OCI-M2 (cell line): ENCODE results near the gene NAP1L4.

Experiments
- DNase-seq: peaks from one replicate; lab custom pipeline; 2025; ENCODE audit not compliant: unreplicated experiment; lab: John Stamatoyannopoulos, UW

Gene NAP1L4

DNA sequence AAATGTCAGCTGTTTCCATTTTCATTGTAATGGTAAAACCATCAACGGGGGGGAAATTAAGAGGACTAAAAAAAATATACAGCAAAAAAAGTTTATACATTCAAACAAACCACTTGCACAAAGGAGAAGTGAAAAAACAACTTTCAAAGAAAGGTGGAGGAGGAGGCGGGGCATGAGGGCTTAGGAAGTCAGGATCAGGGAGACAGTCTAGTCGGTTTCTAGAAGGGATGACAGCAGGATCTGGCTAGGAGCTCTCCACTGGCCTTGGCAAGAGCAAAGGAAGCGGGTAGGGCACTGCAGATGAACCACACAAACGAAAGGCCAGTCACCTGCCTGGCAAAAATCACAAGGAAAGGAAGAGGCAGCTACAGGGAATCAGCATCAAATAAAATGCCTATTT is 31.0 kb downstream of the NAP1L4 start:
- no peak for DNase-seq

DNA sequence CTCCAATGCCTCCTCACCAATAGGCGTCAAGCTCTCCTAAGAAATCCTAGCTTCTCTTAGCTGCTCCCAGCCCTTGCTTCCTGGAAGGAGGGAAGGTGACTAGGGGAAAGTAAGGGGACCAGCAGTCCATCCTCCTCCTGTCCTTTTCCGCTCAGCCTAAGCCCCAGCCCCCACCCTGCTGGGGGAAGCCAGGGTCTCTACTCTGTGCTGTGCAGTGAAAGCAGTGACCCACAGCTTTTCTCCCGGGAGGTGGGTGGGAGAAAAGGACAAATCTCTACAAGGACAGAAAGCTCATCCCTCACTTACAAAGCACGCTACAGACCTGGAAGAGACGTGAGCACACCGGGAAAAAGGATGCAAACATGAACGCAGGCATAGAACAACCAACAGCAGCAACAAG is 32.0 kb downstream of the NAP1L4 start:
- DNase-seq, result no peak

DNA sequence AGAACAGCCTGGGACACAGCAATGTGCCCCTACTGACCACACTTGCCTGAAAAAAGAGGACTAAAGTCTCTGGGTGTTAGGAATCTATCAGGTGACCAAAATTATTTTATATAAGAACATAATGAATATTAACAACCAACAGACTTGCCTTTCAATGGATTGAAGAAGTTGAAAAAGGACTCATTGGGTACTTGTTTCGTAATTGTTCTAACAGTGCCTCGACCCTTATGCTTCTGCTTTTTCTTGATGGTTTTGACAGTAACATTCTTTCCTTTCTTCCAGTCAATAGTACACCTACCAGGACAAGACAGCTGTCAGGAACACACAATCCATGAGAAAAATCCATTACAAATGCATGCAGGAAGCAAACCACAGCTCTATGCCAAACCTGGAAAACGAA is 33.9 kb downstream of the NAP1L4 start:
- no peak for DNase-seq

DNA sequence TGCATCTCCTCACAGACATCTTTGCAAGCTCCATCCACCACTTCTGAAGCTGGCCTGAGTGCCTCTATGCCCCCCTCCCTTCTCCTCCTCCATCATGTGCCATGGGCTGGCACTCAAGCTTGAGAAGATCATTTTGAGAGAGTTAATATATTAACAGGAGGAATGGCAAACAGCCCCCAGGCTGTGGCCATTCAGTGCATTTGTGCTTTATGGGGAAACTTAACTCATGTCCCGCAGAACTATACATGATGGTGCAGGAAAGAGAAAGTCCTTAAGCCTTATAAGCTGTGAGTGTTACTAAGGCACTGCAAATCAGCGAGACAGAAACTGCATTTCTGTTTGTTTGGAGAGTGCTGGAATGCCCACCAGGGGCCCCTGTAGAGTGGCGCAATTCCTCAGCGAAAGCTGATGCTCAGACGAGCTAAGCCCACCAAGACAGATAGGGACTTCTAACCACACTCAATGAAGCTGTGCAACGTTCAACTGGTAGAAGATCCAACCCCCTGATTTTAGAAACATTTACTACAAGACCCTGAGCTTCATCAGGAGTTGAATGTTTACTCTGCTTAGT is 36.1 kb downstream of the NAP1L4 start:
- DNase-seq, result no peak

DNA sequence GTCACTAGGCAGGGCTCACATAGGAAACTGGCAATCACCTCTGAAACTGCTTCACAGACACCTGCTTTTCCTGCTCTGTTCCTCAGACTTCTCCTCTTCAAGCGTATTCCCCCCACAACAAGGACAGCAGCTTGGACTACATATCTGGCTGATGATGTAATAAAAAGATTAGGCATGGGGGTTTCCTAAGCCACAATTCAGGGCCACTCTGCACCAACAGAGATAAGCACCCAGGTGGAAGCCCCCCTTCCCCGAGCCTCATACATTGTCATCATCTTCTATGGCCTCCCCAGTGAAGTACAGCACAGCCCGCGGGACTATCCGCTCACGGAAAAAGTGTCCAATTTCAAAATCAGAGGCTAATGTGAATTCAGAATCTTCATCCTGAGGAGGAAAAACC is 37.9 kb downstream of the NAP1L4 start:
- DNase-seq, result no peak

DNA sequence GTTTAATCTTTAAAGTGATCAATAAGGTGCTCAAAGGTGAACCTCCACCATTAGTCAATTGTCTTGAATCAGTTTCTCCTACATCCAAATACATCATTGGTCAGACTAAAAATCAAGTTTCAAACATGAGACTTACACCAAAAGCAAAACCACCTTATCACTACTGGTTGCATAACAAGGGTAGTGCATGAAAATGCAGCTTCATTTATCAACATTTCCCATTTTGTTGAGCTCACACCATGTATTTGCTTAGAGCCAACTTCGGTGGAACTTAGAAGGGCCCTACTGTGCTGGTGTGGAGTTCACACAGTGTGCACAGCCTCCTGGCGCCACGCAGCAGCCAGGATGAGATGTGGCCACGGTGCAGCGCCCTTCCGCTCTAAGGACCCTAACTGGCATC is 39.8 kb downstream of the NAP1L4 start:
- no peak for DNase-seq

DNA sequence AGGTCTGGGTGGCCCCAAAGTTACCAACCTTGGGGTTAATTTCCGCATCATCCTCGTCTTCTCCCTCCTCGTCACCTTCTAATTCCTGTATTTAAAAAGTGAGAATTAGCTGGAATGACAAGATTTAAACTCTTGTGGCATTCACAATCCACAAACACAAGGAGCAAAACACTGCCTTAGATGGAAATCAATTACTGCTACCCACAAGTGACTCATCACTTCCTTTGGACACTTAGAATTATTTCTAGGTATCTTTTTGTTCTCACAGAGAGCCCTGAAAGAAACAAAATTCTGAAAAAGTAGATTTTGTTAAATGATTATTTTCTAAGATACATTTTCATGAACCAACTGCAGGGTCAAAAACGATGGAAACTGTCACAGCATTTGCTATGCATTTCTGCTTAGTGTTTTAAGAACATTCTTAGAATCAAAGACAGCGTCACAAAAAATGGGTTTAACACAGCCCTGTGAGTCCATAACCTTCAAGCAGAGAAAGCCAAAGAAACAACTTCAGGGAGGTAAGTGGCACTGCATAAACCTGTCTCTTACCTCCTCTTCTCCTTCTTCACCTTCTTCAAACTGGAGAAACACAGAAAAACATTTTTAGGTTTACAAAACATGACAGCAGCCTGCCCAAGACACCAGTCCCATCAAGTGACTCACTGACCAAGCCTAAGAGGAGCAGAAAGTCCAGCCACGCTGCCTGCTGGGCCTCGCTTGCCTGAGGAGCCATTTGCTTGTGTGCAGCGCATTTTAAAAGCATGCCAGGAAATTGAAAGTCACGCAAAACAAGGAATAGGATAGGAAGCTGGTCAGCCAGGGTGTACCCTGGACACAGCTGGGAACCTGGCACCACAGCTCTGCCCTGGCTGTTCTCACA is 40.7 kb downstream of the NAP1L4 start:
- no peak for DNase-seq

DNA sequence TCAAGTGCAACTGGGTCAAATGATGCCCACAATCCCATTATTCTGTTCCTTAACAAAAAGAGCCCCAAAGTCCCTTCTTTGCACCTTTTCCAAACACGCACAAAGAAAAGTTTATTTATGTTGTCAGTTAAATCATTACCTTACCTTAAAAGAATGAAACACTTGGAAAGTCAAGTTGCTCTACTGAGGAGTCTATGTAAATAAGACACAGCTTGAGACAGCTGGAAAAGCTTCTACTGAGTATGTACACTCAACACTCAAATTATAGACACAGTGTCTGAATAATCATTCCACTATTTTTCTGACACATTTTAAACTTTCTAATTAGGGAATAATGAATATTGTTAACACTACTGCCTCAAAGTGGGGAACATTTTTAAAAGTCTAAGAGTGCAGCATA is 41.3 kb downstream of the NAP1L4 start:
- no peak for DNase-seq

DNA sequence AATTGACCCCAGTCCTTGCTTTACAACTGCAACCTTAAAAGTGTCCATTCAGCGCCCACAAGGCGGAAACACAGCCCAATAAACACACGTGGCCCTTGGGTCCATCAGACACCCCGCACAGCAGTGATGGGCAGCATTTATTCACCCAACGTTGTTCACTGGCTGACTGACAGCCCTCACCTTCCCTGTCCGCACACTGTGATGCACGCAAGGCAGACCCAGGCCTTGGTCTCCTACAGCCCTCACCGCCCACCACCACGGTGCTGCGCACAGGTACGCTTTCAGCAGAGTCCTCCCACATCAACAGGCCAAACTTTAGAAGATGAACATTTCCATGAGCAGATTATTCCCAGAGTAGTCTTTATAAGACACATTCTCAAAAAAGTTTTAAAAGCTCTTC is 42.2 kb downstream of the NAP1L4 start:
- DNase-seq, result no peak

DNA sequence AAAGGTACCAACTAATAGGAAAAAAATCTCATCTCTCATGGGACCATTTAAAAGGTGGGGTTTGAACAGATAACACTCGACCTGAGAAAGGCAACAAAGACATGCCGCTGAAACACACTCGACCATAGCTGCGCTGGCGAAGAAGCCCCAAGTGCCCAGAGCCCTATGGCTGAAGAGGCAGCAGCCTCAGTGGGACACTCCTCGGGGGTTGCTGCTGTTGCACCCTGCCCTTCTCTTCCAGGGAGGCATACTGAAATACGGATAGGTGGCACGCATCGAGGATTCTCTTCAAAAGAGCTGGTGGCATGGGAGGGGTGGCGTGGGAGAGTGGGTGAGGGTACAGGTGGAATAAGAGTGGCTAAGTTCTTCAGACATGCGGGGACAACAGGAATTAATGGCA is 44.4 kb downstream of the NAP1L4 start:
- no peak for DNase-seq

DNA sequence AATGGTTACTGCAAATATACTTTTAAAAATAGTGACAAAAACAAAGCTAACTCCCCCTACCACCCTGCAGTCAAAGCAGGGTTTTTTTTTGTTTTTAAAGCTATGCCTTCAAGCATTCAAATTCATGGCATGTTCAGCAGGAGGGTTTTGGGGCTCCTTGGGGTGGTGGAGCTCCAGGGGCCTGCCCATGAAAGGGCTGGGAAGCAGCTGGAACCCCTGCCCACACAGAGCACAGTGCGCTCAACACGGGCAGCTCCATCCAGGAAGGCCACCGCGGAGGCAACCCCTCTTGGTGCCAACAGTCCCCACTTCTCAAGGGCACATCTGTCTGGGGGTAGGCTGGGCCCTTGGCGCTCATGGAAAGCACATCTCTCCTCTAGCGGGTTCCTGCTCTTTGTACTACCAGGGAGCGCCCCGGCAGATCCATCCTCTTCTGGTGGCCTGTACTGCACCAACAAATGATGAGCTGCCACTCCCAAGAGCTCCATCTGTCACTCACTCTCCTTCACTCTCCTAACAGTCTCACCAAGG is 46.3 kb downstream of the NAP1L4 start:
- DNase-seq, result no peak

DNA sequence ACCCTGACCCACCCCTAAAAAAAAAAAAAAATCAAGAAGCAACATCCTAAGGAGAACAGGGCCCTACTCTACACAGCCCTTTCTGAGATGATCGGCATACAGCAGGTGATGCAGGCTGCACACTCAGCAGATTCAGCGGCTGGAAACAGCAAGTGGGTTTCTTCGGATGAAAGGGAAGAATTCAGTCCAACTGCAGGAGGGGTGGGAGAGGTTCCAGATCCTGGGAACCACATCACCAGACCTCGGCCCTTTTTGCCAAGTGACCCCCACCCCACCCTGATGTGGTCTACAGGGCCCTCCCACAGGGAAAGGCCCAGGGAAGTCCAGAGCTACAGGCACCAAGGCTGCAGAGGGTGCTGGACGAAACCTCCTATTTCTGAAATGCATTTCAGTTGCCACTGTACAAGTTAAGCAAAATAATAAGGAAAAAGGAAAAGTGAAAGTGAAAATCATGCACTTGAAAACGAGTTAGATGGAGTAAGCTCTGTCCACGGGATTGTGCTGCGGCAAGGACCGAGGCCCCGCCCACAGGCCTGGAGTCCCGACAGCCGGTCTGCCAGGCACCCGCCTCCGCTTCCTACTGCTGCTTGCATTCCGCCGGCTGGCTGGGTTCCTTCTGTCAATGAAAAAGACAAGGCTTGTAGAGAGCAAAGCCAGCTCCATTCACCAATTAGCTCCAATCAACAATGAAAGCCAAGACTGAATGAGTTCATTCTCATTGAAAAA is 46.9 kb downstream of the NAP1L4 start:
- no peak for DNase-seq

DNA sequence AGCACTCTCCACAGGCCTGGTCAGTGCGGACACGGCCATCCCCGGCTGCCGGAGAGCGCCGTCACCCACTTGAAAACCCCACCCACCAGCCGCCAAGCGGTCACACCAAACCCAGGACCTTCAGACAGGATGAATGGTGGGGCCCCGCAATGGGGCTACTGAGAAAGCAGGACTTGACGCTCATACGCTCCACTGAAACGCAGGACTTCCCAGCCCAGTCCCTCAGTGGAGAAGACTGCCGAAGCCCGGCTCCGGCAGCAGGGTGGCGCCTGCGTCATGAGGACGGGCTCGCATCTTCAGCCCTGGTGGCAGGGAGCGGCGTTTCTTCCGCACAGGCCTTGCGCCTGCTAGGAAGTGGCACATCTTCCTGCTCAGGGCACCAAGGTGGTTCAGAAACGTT is 47.6 kb downstream of the NAP1L4 start:
- no peak for DNase-seq

DNA sequence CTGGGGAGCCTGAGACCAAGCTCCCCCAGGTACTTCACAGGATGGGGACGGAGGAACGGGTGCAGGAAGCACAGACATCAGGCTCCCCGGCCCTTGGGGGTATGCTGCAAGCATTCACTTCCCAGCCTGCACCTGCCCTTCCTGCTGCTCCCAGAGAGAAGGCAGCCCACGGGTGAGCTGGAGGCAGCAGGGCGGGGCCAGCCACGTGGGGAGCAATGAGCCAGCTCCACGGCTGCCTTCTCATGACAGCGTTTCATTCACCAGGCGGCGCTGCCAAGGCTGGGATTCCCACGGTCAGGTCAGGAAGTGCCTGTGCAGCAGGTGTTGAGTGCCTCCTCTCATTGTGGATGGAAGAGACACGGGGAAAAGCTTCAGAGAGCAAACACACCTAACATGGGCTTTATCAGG is 48.4 kb downstream of the NAP1L4 start:
- DNase-seq, result no peak

DNA sequence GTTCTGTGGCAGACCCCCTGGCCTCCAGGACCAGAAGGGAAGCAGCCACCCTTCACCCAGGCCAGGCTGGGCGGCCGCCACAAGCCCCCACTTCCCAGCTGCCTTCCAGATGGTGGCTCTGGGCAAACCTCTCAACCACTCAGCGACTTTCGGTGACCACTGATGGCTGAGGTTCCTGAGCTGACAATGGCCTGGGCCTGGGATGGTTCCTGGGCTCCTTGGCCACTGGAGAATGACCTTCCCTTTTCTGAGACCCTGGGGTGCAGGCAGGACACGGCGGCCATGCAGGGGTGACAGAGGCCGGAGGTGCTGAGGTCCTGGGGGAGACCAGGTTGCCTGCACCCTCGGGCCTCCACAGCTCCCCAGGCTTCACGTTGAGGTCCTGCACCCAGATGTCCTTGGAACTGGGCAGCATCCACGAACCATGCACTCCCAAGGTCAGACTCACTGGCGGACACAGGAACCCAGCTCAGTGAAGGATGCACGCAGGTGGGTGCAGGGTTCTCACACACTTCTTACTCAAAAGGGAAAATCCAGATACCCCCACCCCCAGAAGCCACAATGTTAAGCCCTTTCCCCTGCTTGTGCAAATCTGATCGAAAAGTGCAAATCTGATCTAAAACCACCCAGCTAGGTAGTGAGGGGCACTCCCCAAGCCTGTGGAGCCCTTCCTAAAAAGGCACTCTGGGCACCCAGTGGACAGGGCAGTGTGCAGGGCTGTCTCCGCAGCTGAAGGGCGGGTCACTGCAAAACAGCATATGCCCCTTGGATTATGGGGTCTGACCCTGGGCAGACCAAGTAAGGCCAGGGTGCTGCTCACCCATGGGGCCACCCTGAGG is 49.0 kb downstream of the NAP1L4 start:
- DNase-seq, result no peak

DNA sequence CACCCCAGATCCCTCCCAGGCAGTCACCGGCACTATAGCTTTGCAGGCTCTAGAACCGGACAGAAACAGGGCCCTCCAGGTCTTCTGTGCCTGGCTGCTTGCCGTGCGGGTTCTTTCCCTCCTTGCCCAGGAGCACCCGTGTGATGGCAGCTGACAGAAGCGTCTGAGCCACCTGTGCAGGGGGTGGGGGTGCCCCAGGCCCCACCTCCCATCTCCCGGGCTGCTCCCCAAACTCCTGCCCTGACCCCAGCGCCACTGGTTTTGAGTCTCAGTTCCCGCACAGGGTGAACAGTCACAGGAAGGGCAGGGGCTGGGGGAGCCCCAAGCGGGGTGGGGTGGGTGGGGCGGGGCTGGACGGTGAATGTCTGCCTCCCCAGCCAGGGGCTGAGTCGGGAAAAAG is 49.7 kb downstream of the NAP1L4 start:
- DNase-seq, result no peak

DNA sequence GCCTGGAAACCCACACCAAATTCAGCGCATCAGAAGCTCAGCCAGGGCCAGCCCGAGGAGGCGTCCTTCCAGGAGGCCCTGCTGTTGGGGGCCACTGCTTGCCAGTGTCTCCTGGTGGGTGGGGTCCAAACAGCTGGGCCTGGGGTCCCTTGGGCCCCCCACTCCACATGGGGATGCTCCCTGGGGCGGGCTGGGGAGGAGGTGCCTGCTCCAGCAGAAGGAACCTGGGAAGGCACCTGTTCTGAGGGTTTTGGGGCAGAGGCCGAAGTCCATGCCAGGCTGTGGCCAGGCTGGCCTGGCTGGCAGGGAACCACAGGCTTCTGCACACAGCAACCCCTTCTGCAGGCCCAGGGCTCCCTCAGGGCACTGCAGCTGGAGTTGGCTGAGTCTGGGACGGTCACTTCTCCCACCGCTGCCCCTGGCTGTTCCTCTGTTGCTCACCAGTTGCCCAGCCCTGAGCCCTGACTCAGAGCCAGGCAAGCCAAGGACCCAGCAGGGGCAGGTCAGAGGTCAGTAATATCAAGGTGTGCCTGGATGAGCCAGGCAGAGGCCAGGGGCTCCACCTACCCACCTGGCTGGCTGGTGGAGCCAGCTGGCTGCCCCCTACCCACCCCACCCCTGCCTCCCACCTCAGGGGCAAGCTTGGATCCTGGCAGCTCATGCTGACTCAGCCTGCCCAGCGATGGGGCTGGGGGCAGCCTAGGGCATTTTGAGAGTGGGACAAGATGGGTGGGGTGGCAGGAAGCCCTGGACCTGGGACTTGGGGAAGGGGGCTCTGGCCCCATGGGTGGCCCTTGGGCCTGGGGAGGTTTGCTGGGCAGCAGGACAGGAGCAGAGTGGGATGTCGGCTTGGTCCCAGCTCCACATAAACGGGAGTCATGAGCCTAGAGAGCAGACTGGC is 51.0 kb downstream of the NAP1L4 start:
- no peak for DNase-seq

DNA sequence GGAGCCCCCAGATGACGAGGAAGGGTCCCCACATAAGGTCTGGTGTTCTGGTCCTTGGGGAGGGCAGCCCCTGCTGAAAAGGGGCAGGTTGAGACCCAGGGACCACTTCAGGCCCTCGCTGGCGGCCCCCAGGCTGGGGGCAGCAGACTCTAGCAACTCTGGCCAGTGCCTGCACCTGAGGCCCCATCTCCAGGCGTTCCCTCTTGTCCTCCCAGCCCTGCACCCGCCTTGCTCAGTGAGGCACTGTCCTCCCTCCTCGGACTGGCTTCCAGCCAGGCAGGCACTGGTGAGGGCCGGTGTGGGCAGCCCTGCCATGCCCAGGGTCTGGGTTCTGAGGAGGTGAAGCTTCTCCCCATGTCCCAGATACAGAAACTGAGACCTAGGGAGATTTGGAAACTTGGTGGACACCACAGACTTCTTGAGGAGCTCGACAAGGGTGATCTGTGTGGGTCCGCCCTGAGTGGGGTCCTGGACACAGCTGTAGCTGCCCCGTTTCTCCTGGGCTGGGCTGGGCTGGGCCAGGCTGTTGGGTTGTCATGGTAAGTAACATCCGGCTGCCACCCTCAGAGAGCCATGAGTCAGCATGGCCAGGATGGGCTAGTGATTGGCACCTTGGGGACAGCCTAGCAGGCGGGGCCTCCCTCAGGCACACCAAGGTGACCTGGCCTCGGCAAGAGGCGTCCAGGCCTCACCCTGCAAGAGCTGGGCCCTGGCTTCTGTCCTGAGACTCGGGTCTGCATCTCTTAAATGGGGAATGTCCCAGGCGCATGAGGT is 51.8 kb downstream of the NAP1L4 start:
- no peak for DNase-seq
